Gastrocnemius medialis (tissue), 4 donors: Measurements from ENCODE around the gene ARNT2. TPM values are rescaled to one million over a fixed set of nuclear protein-coding genes. Genes with fewer than 3 reads are reported as not detected.

Experiments
- ATAC-seq, 2 donors: fragments of 150-250 bp; one replicate each; pipeline ENCODE4 v1.9.1; 2016
- DNase-seq, 2 donors: peaks; one replicate each; pipeline ENCODE4 v3.0.0-alpha.2; 2019
- H3K27ac ChIP-seq, 4 donors: fragments of 200-600 bp; sonication (generic); 1 replicate in 1 of 4; 2 replicates in 3 of 4; pipeline ENCODE4 v1.5.1; 2016 to 2018; ENCODE audit warnings: mild to moderate bottlenecking in 2 of 4, moderate library complexity in 1 of 4
- H3K27me3 ChIP-seq, 3 donors: fragments of 200-600 bp; sonication (generic) in 2 of 3; 1 replicate in 1 of 3; 2 replicates in 2 of 3; pipeline versions ENCODE4 v1.5.1 to v1.6.0; 2016 to 2019; ENCODE audit warnings: mild to moderate bottlenecking in 1 of 3, moderate library complexity in 1 of 3
- H3K36me3 ChIP-seq, 2 donors: fragments of 200-600 bp; sonication (generic) in 1 of 2; one replicate each; pipeline ENCODE4 v1.5.1; 2017 to 2018
- H3K4me1 ChIP-seq, 2 donors: fragments of 200-600 bp; sonication (generic) in 1 of 2; one replicate each; pipeline ENCODE4 v1.5.1; 2016 to 2017; ENCODE audit warnings: mild to moderate bottlenecking in 2 of 2
- H3K4me3 ChIP-seq, 4 donors: fragments of 200-600 bp; sonication (generic) in 3 of 4; 1 replicate in 1 of 4; 2 replicates in 3 of 4; pipeline ENCODE4 v1.5.1; 2016 to 2019; ENCODE audit warnings: mild to moderate bottlenecking in 2 of 4
- H3K9me3 ChIP-seq, 3 donors: fragments of 200-600 bp; sonication (generic) in 2 of 3; 1 replicate in 1 of 3; 2 replicates in 2 of 3; pipeline ENCODE4 v1.5.1; 2016 to 2019
- POLR2A ChIP-seq, 2 donors: fragments of 450-650 bp; IDR thresholded peaks; one replicate each; pipeline ENCODE4 v1.6.1; 2017; ENCODE audit warnings: antibody characterized with exemption in 2 of 2, mild to moderate bottlenecking in 2 of 2, moderate library complexity in 2 of 2
- in situ Hi-C, 4 donors: fragments of 200-750 bp; cut with MboI; loops; one replicate each; pipeline versions ENCODE4 v1.15.0 to v1.8.0; 2017; ENCODE audit warnings: low sequenced_read_pairs in 4 of 4
- intact Hi-C: fragments of 100-400 bp; cut with DNase I; formaldehyde crosslinking; loops from one replicate; pipeline ENCODE4 v1.15.1; 2023; ENCODE audit warnings: low total_unique reads
- total RNA-seq, 4 donors: library from RNA; depleted of rRNA; stranded (reverse); fragments of >200 nt; gene quantifications; one replicate each; pipeline versions ENCODE4 v1.1.0 to v1.2.3, GENCODE V29; 2016
- TF ChIP-seq, protein P1 (sequence below), 5 experiments: fragments of 450-650 bp in 3 of 5; fragments of 200-600 bp in 2 of 5; sonication (generic) in 2 of 5; IDR thresholded peaks in 4 of 5; conservative IDR thresholded peaks in 1 of 5; 1 replicate in 4 of 5; 2 replicates in 1 of 5; pipeline ENCODE4 v1.5.1; 2016 to 2019; ENCODE audit warnings: antibody characterized with exemption in 5 of 5, mild to moderate bottlenecking in 3 of 5, moderate library complexity in 3 of 5

The ARNT2 gene
- total RNA-seq, 4 donors from 2014 or later: 4.1 to 23.5 (median 6.6) TPM

- Histone ChIP-seq H3K9me3 (no peaks in the 10 kb centered on the region), H3K27me3 (no peaks in the 10 kb centered on the region), H3K4me3 (no peak overlapping the region), H3K27ac (no peak overlapping the region), H3K36me3 (no peaks in the 10 kb centered on the region), H3K4me1 (no peaks in the 10 kb centered on the region)
- ATAC-seq (no peak), DNase-seq (no peak)
- no peak for TF ChIP-seq POLR2A (IDR thresholded peaks at IDR 0.05)
- TF ChIP-seq, protein P1, sequence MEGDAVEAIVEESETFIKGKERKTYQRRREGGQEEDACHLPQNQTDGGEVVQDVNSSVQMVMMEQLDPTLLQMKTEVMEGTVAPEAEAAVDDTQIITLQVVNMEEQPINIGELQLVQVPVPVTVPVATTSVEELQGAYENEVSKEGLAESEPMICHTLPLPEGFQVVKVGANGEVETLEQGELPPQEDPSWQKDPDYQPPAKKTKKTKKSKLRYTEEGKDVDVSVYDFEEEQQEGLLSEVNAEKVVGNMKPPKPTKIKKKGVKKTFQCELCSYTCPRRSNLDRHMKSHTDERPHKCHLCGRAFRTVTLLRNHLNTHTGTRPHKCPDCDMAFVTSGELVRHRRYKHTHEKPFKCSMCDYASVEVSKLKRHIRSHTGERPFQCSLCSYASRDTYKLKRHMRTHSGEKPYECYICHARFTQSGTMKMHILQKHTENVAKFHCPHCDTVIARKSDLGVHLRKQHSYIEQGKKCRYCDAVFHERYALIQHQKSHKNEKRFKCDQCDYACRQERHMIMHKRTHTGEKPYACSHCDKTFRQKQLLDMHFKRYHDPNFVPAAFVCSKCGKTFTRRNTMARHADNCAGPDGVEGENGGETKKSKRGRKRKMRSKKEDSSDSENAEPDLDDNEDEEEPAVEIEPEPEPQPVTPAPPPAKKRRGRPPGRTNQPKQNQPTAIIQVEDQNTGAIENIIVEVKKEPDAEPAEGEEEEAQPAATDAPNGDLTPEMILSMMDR (IDR thresholded peaks at IDR 0.05 in 4 of 5, conservative IDR thresholded peaks at IDR 0.05 in 1 of 5): no peak
- intact Hi-C loops: no loop called here
- in situ Hi-C loops: no loop called here
These were observed 188.0 kb downstream of the ARNT2 start for GRCh38 chr15:80591938-80592825.

GRCh38 chr15:80593486-80594030 is 189.4 kb downstream of the ARNT2 start:
- ATAC-seq (no peak), DNase-seq (no peak)
- Histone ChIP-seq H3K4me3 (no peak overlapping the region), H3K4me1 (no peaks in the 10 kb centered on the region), H3K36me3 (no peaks in the 10 kb centered on the region), H3K27me3 (no peaks in the 10 kb centered on the region), H3K27ac (no peak overlapping the region), H3K9me3 (no peaks in the 10 kb centered on the region)
- no peak for TF ChIP-seq POLR2A (IDR thresholded peaks at IDR 0.05)
- TF ChIP-seq, protein P1 (IDR thresholded peaks at IDR 0.05 in 4 of 5, conservative IDR thresholded peaks at IDR 0.05 in 1 of 5): no peak
- in situ Hi-C loops (no loop called here), intact Hi-C loops (no loop called here)

DNA sequence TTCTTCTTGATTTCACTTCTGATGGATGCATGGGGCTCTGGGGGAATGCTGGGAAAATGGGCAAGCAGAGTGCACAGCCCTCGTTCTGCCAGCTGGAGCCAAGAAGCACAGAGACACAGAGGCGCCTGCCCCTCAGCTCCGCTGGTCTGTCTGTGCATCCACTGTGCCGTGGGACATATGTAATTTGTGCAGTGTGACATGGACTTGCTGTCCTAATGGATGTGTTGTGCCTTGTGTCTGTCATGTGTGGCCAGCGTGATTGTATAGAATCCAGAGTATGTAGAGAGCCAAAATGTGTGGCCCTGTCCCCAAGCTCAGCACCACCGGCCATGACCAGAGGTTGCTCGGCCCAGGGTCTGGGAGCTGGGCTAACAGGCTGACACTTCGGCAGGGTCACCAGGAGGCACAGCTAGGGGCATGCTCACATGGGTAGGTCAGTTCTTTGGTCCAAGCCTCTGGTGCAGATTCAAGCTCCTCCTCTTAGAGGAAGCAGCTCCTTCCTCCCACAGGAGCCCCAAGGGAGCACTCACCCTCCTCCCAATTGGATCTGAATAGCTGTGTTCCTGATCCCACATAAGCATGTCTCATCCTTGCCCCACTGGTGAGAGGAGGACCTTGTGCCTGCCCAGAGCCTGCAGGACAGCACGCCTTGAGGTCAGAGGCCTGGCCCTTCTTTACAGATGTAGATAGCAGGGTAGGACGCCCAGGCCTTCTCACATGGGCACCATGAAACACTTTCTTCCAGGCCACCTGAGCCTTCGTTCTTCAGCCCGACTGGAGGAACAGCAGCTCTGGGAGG is 190.1 kb downstream of the ARNT2 start:
- ATAC-seq (no peak), DNase-seq (no peak)
- H3K36me3 ChIP-seq: no peaks in the 10 kb centered on the region
- TF ChIP-seq, protein P1 (IDR thresholded peaks at IDR 0.05 in 4 of 5, conservative IDR thresholded peaks at IDR 0.05 in 1 of 5): no peak
- no peak for TF ChIP-seq POLR2A (IDR thresholded peaks at IDR 0.05)
- no peaks in the 10 kb centered on the region for H3K27me3 ChIP-seq
- in situ Hi-C loops (no loop called here), intact Hi-C loops (no loop called here)
- H3K9me3 ChIP-seq: no peaks in the 10 kb centered on the region
- no peaks in the 10 kb centered on the region for H3K4me1 ChIP-seq
- no peak overlapping the region for H3K4me3 ChIP-seq
- no peak overlapping the region for H3K27ac ChIP-seq

DNA sequence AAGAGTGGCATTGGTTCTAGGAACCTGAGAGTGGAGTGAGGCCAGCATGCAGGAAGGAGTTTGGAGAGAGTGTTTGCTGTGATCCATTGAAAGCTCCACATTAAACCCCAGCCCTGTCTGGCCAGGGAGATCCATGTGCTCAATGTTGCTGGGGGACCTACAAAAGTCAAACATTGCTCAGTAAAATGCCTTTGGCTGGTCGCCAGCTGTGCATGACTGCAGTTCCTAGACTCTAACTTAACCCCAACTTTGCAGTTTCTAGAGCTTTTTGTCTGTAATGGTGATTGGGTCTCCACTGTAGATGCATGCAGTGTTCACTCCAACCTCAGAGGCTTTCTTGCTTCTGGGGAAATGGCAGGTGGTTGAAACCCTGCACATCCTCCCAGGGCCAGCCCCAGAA is 191.2 kb downstream of the ARNT2 start:
- H3K27ac ChIP-seq: no peak overlapping the region
- intact Hi-C loops (no loop called here), in situ Hi-C loops (no loop called here)
- H3K27me3 ChIP-seq: no peaks in the 10 kb centered on the region
- no peak overlapping the region for H3K4me3 ChIP-seq
- no peaks in the 10 kb centered on the region for H3K9me3 ChIP-seq
- DNase-seq (no peak), ATAC-seq (no peak)
- H3K4me1 ChIP-seq: no peaks in the 10 kb centered on the region
- H3K36me3 ChIP-seq: no peaks in the 10 kb centered on the region
- no peak for TF ChIP-seq POLR2A (IDR thresholded peaks at IDR 0.05)
- TF ChIP-seq, protein P1 (IDR thresholded peaks at IDR 0.05 in 4 of 5, conservative IDR thresholded peaks at IDR 0.05 in 1 of 5): no peak
